Body of pancreas (tissue), 4 donors: Measurements from ENCODE around the gene CHN1.

Experiments used
- CTCF ChIP-seq, 7 experiments: fragments of 450-650 bp in 4 of 7; fragments of 200-600 bp in 3 of 7; sonication (generic) in 3 of 7; IDR thresholded peaks; one replicate each; pipeline ENCODE4 v1.5.1; 2016 to 2019; ENCODE audit warnings: antibody characterized with exemption in 7 of 7
- POLR2A ChIP-seq, 3 donors: fragments of 450-650 bp; IDR thresholded peaks; one replicate each; pipeline ENCODE4 v1.6.1; 2016; ENCODE audit warnings: antibody characterized with exemption in 3 of 3, mild to moderate bottlenecking in 2 of 3

GRCh38 chr2:174858745-174859144 is 146.4 kb downstream of the CHN1 start:
- TF ChIP-seq CTCF (IDR thresholded peaks at IDR 0.05) (no peak), POLR2A (IDR thresholded peaks at IDR 0.05) (no peak)
